Smooth muscle cell (in vitro differentiated cells): ENCODE data around the gene PKIB. TPM values are rescaled to one million over a fixed set of nuclear protein-coding genes. Genes with fewer than 3 reads are reported as not detected.

ENCODE experiments used
- DNase-seq: peaks from one replicate; lab custom pipeline; 2025; ENCODE audit not compliant: unreplicated experiment; lab: John Stamatoyannopoulos, UW
- H2AFZ ChIP-seq: fragments of 200-600 bp; sonication (generic); 2 replicates; pipeline ENCODE4 v1.6.0; 2016; ENCODE audit warnings: antibody characterized with exemption, low read depth, mild to moderate bottlenecking
- H3F3A ChIP-seq: fragments of 200-600 bp; sonication (generic); 2 replicates; pipeline ENCODE4 v1.6.0; 2017; ENCODE audit warnings: antibody characterized with exemption, low read depth
- H3K27ac ChIP-seq: fragments of 200-600 bp; sonication (generic); 2 replicates; pipeline ENCODE4 v1.5.1; 2016; ENCODE audit warnings: low read depth, mild to moderate bottlenecking
- H3K27me3 ChIP-seq: fragments of 200-600 bp; sonication (generic); 2 replicates; pipeline ENCODE4 v1.6.1; 2016; ENCODE audit warnings: low read depth, mild to moderate bottlenecking
- H3K36me3 ChIP-seq: fragments of 200-600 bp; sonication (generic); 2 replicates; pipeline ENCODE4 v1.5.1; 2016; ENCODE audit warnings: low read depth
- H3K4me1 ChIP-seq: fragments of 200-600 bp; sonication (generic); 2 replicates; pipeline ENCODE4 v1.5.1; 2016; ENCODE audit warnings: low read depth
- H3K4me2 ChIP-seq: fragments of 200-600 bp; sonication (generic); 2 replicates; pipeline ENCODE4 v1.6.0; 2016; ENCODE audit warnings: mild to moderate bottlenecking
- H3K4me3 ChIP-seq: fragments of 200-600 bp; sonication (generic); 2 replicates; pipeline ENCODE4 v1.5.1; 2016; ENCODE audit warnings: mild to moderate bottlenecking
- H3K79me2 ChIP-seq: fragments of 200-600 bp; sonication (generic); 2 replicates; pipeline ENCODE4 v1.6.0; 2016; ENCODE audit warnings: low read depth, mild to moderate bottlenecking
- H3K9ac ChIP-seq: fragments of 200-600 bp; sonication (generic); 2 replicates; pipeline ENCODE4 v1.6.0; 2016; ENCODE audit warnings: low read depth
- H3K9me3 ChIP-seq: fragments of 200-600 bp; sonication (generic); replicated peaks from 2 replicates; pipeline ENCODE4 v1.5.1; 2016; ENCODE audit warnings: low read depth
- H4K20me1 ChIP-seq: fragments of 200-600 bp; sonication (generic); 2 replicates; pipeline ENCODE4 v1.6.0; 2016; ENCODE audit warnings: low read depth
- CTCF ChIP-seq: fragments of 200-600 bp; sonication (generic); IDR thresholded peaks from 2 replicates; pipeline ENCODE4 v1.5.1; 2017; ENCODE audit warnings: borderline replicate concordance, mild to moderate bottlenecking, antibody characterized with exemption; ENCODE audit not compliant: insufficient read depth, poor library complexity, severe bottlenecking
- WGBS: methylation state at CpG from one replicate; pipeline ENCODE4 v1.1.7; 2016; ENCODE audit warnings: low lambda C conversion rate; 5-methylcytosine and 5-hydroxymethylcytosine counted together
- polyA plus RNA-seq: library from polyadenylated mRNA; unstranded; fragments of >200 nt; fragmentation: Nextera tagmentation; extraction: Ambion mirVana; gene quantifications from 2 replicates; pipeline ENCODE4 v1.2.1, GENCODE V29; 2016
- total RNA-seq: library from RNA; depleted of rRNA; stranded (reverse); fragments of >200 nt; gene quantifications from 2 replicates; pipeline ENCODE4 v1.2.3, GENCODE V29; 2014

PKIB gene
- total and polyA plus RNA-seq, 2 experiments from 2014 or later: 65.6 to 82.6 TPM

GRCh38 chr6:122647765-122648164, 37.6 kb downstream of the PKIB start:
- H3K9me3 ChIP-seq: no peaks in the 10 kb centered on the region
- no peak for DNase-seq
- no peaks in the 10 kb centered on the region for H3K27me3 ChIP-seq
- H3F3A ChIP-seq: peaks cover 19% of the 10 kb centered on the region
- WGBS: 56% methylated on average over 3 of the region's 3 CpGs
- TF ChIP-seq CTCF: no peak
- H3K4me2 ChIP-seq: no peak overlapping the region
- H3K27ac ChIP-seq: no peak overlapping the region
- peaks cover 3% of the 10 kb centered on the region for H4K20me1 ChIP-seq
- H3K4me3 ChIP-seq: no peak overlapping the region
- H3K36me3 ChIP-seq: no peaks in the 10 kb centered on the region
- no peak overlapping the region for H2AFZ ChIP-seq
- no peak overlapping the region for H3K9ac ChIP-seq
- H3K4me1 ChIP-seq: peaks cover 6% of the 10 kb centered on the region
- no peaks in the 10 kb centered on the region for H3K79me2 ChIP-seq

GRCh38 chr6:122648726-122649125, 38.5 kb downstream of the PKIB start:
- 98% methylated on average over 2 of the region's 2 CpGs for WGBS
- no peaks in the 10 kb centered on the region for H3K9me3 ChIP-seq
- peaks cover 21% of the 10 kb centered on the region for H3F3A ChIP-seq
- no peak overlapping the region for H3K9ac ChIP-seq
- H3K79me2 ChIP-seq: no peaks in the 10 kb centered on the region
- no peaks in the 10 kb centered on the region for H3K36me3 ChIP-seq
- H2AFZ ChIP-seq: no peak overlapping the region
- H3K27ac ChIP-seq: no peak overlapping the region
- TF ChIP-seq CTCF: no peak
- no peak overlapping the region for H3K4me2 ChIP-seq
- DNase-seq: no peak
- no peak overlapping the region for H3K4me3 ChIP-seq
- H3K4me1 ChIP-seq: peaks cover 7% of the 10 kb centered on the region
- H4K20me1 ChIP-seq: peaks cover 4% of the 10 kb centered on the region
- H3K27me3 ChIP-seq: no peaks in the 10 kb centered on the region

GRCh38 chr6:122649701-122650100, 39.5 kb downstream of the PKIB start:
- Histone ChIP-seq H3K4me1 (peaks cover 7% of the 10 kb centered on the region), H3K36me3 (no peaks in the 10 kb centered on the region), H3K79me2 (no peaks in the 10 kb centered on the region), H3K27me3 (no peaks in the 10 kb centered on the region), H2AFZ (no peak overlapping the region), H4K20me1 (peaks cover 4% of the 10 kb centered on the region), H3K9me3 (no peaks in the 10 kb centered on the region), H3K4me2 (no peak overlapping the region), H3K27ac (no peak overlapping the region), H3F3A (peaks cover 21% of the 10 kb centered on the region), H3K4me3 (no peak overlapping the region), H3K9ac (no peak overlapping the region)
- no peak for DNase-seq
- TF ChIP-seq CTCF: no peak
- WGBS: 94% methylated on average over 3 of the region's 3 CpGs

- no peaks in the 10 kb centered on the region for H3K9me3 ChIP-seq
- peaks cover 4% of the 10 kb centered on the region for H4K20me1 ChIP-seq
- H3K4me2 ChIP-seq: peak overlapping the region; percentile 57
- H3K4me1 ChIP-seq: peaks cover 7% of the 10 kb centered on the region
- no peak overlapping the region for H3K9ac ChIP-seq
- no peak overlapping the region for H2AFZ ChIP-seq
- DNase-seq: no peak
- H3F3A ChIP-seq: peaks cover 21% of the 10 kb centered on the region
- no peaks in the 10 kb centered on the region for H3K36me3 ChIP-seq
- H3K4me3 ChIP-seq: no peak overlapping the region
- H3K27me3 ChIP-seq: no peaks in the 10 kb centered on the region
- TF ChIP-seq CTCF: no peak
- peak overlapping the region; percentile 66 for H3K27ac ChIP-seq
- peaks cover 2% of the 10 kb centered on the region for H3K79me2 ChIP-seq
These were observed 40.2 kb downstream of the PKIB start for GRCh38 chr6:122650403-122650802.
